Measurements from ENCODE around the gene C4orf50.

DNA sequence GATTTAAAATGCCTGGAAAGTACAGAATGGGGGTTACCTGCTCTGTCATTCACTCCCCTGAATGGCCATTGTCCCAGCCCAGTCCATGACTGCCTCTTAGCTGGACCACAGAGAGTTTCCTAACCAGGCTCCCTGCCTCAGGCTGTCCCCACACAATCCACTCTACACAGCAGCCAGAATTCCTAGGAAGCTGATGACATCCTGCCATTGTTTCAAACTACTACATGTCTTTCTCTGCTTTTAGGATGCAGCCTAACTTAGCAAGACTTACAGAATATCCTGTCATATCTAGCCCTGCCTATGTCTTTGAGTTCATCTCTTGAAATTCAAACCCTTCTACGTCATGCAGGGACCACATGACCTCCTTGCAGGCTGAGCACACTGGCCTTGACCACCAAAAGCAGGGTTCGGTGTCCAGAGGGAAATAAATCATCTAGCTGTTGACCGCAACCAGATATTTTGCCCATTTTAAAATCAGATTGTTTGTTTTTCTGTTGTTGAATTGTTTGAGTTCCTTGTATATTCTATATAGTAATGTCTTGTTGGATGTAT lies 109.3 kb downstream of the C4orf50 start:
- TF ChIP-seq, protein P1, sequence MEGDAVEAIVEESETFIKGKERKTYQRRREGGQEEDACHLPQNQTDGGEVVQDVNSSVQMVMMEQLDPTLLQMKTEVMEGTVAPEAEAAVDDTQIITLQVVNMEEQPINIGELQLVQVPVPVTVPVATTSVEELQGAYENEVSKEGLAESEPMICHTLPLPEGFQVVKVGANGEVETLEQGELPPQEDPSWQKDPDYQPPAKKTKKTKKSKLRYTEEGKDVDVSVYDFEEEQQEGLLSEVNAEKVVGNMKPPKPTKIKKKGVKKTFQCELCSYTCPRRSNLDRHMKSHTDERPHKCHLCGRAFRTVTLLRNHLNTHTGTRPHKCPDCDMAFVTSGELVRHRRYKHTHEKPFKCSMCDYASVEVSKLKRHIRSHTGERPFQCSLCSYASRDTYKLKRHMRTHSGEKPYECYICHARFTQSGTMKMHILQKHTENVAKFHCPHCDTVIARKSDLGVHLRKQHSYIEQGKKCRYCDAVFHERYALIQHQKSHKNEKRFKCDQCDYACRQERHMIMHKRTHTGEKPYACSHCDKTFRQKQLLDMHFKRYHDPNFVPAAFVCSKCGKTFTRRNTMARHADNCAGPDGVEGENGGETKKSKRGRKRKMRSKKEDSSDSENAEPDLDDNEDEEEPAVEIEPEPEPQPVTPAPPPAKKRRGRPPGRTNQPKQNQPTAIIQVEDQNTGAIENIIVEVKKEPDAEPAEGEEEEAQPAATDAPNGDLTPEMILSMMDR (IDR thresholded peaks at IDR 0.05), result no peak
- TF ChIP-seq POLR2A (IDR thresholded peaks at IDR 0.05), result no peak
